GM03348 (cell line): ENCODE data around the gene MEF2C.

Source experiments
- DNase-seq: peaks from one replicate; pipeline ENCODE4 v3.0.0; 2012; ENCODE audit warnings: low spot score

Gene MEF2C

GRCh38 chr5:88888291-88888690, 5.3 kb upstream of the MEF2C start:
- no peak for DNase-seq

GRCh38 chr5:88887342-88887741, 4.4 kb upstream of the MEF2C start:
- no peak for DNase-seq

- no peak for DNase-seq
These were observed 3.9 kb upstream of the MEF2C start for GRCh38 chr5:88886746-88887341.

GRCh38 chr5:88886252-88886651, 3.3 kb upstream of the MEF2C start:
- no peak for DNase-seq

- no peak for DNase-seq
These were observed 2.0 kb upstream of the MEF2C start for GRCh38 chr5:88885002-88885401.

GRCh38 chr5:88884608-88884877, 1.6 kb upstream of the MEF2C start:
- DNase-seq, result no peak

GRCh38 chr5:88883836-88884607, 1.0 kb upstream of the MEF2C start:
- peak; percentile 81 for DNase-seq

- DNase-seq, result no peak
These were observed 527 bp downstream of the MEF2C start for GRCh38 chr5:88882276-88883038.

- DNase-seq, result no peak
These were observed 1.4 kb downstream of the MEF2C start for GRCh38 chr5:88881571-88881971.

- no peak for DNase-seq
These were observed 2.8 kb downstream of the MEF2C start for GRCh38 chr5:88880201-88880600.

GRCh38 chr5:88879724-88880123, 3.3 kb downstream of the MEF2C start:
- no peak for DNase-seq

GRCh38 chr5:88878976-88879375, 4.0 kb downstream of the MEF2C start:
- DNase-seq, result no peak

GRCh38 chr5:88877826-88878225, 5.2 kb downstream of the MEF2C start:
- DNase-seq, result no peak

GRCh38 chr5:88876714-88877113, 6.3 kb downstream of the MEF2C start:
- DNase-seq, result no peak

GRCh38 chr5:88875341-88876234, 7.4 kb downstream of the MEF2C start:
- DNase-seq, result no peak

- DNase-seq, result no peak
These were observed 9.5 kb downstream of the MEF2C start for GRCh38 chr5:88873447-88873846.

GRCh38 chr5:88872971-88873370, 10.0 kb downstream of the MEF2C start:
- no peak for DNase-seq

GRCh38 chr5:88870285-88870684, 12.7 kb downstream of the MEF2C start:
- DNase-seq, result no peak

- DNase-seq, result no peak
These were observed 14.4 kb downstream of the MEF2C start for GRCh38 chr5:88868468-88869068.

GRCh38 chr5:88867638-88868037, 15.3 kb downstream of the MEF2C start:
- no peak for DNase-seq

- DNase-seq, result no peak
These were observed 19.5 kb downstream of the MEF2C start for GRCh38 chr5:88863523-88863922.
